GM19099 (cell line): ENCODE measurements around the gene OR1D5.

Source experiments
- POLR2A ChIP-seq: IDR thresholded peaks from 3 replicates; pipeline ENCODE4 v1.6.1; 2011; ENCODE audit warnings: low read depth; ENCODE audit not compliant: insufficient read length; ENCODE audit errors: extremely low read depth

OR1D5 gene

DNA sequence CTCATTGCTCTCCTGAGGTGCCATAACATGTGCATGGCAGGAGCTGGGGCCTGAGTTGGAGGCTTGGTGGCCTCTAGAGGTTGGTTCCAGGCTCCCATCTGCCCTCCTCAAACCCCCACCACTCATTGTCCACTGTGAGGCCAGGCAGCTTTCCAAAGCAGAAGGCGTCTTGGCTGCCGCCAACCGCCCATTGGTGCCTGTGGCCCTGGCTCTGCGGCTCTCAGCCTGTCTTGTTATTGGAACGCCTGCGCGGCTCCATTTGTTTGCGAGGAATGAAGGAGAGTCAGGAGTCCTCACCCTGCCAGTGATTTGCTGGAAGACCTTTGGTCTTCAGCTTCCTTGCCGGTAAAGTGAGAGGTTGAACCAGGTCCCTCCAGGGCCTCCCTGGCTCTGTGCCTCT is 43.6 kb downstream of the OR1D5 start:
- no peak for TF ChIP-seq POLR2A

DNA sequence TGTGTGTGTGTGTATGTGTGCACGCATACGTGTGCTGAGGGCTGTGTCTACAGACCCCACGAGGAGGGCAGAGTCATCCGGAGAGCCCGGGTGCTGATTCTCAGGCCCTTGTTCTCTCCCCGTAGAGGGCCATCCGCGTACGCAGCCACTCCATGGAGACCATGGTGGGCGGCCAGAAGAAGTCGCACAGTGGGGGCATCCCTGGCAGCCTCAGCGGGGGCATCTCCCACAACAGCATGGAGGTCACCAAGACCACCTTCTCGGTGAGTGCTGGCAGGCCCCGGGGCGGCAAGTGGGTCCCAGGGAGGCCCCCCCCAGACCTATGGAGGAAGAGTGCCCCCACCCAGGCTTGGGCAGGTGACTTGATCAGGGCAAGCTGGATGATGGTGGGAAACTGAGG is 45.5 kb downstream of the OR1D5 start:
- no peak for TF ChIP-seq POLR2A

DNA sequence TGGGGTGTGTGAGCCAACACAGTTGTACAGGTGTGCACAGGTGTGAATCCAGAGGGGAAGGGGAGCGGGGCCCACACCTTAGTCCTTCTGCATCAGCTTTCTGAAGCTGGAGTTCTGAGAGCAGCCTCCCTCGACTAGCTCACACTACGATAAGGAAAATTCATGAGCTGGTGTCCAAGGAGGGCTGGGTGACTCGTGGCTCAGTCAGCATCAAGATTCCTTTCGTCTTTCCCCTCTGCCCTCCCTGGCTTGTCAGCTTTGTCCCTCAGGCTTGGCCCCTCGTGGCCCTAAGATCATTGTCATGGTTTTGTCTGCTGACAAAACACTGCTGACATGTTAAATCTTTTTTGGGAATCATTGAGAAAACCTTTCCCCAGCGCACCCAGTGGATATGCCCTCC is 47.5 kb downstream of the OR1D5 start:
- TF ChIP-seq POLR2A, result no peak

DNA sequence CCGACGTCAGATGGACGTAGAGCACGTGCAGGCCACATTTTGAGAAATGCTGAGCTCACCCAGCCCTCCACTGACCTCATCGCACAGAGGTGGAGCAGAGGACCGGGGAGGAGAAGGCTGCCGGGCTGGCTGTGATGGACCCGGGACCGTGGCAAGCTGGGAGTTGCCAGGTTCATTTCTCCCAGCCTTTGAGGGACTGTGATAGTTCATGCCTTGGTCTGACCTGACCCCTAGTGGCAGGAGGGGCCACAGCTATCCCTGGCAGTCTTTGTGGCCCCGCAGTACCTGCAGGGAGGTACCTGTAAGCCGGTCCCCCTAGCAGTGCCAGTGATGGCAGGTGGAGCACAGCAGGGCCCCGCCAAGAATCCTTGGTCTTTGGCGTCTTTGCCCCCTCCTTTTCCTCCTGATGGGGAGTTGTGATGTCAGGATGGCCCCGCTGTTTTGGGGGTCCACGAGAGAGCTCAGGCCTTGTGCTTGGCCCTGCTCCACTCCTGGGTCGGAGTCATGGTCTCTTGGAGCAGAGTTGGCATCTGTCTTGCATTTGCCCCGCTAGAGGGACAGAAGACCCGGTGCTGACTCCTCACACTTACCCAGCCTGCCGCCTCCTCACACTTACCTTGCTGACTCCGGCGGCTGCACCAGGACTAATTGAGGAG is 50.4 kb downstream of the OR1D5 start:
- no peak for TF ChIP-seq POLR2A
